ENCODE data around the gene GTF2A1L.

Gene GTF2A1L

GRCh38 chr2:48709096-48710034 lies 91.7 kb downstream of the GTF2A1L start:
- no peak for DNase-seq

- DNase-seq: no peak
Observed at GRCh38 chr2:48711343-48711742, 93.7 kb downstream of the GTF2A1L start.

DNA sequence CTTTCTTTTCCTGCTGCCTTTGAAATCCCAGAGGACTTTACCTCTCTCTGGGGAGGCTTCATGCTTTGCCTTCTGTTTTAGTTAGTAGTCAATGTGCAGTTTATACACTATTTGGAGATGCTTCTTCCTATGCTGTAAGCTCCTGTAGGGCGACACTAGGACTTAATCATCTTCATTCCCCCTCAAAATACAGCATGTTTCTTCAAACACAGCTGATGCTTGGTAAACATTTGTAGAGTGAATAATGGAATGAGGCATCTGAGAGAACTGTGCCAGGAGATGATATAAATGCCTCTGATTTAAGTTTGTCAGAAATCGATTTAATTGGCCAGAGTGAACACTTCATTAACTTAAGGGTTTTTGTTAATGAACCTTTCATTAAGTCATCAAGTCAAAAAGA lies 94.5 kb downstream of the GTF2A1L start:
- DNase-seq: no peak

DNA sequence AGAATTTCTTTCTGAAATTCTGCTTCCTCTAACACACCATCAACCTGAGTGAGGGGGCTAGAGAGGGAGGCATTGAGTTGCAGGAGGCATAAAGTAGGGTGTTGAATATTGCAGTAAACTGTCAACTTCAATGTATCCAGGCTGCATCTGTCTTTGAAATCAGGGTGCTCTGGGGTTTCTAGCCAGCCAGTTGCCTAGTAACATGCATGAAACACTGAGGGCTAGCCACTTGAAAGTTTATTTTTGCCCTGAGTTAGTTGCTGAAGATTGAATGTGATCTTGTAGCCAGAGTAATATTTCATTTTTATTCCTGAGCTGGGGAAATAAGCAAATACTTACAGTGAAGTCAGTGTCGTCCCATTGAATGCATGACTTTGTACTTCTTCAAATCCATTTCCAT lies 96.0 kb downstream of the GTF2A1L start:
- no peak for DNase-seq

DNA sequence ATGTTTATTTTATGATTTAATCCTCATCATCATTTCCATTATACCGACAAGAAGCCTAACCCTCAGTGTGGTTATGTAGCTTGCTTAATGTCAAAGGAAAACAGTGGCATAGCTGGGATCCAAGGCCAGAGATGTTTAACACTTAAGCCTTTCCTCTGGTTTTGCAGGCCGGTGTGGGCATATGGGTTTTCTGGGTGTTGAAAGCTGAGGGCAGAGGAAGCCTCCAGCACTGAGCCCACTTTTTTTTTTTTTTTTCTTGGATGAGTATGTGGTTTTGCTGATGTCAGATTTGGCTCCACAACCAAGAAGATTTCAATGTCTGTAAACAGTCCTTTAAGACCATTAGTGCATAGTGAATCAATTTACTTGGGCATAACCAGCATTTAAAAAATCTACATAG lies 96.6 kb downstream of the GTF2A1L start:
- no peak for DNase-seq

DNA sequence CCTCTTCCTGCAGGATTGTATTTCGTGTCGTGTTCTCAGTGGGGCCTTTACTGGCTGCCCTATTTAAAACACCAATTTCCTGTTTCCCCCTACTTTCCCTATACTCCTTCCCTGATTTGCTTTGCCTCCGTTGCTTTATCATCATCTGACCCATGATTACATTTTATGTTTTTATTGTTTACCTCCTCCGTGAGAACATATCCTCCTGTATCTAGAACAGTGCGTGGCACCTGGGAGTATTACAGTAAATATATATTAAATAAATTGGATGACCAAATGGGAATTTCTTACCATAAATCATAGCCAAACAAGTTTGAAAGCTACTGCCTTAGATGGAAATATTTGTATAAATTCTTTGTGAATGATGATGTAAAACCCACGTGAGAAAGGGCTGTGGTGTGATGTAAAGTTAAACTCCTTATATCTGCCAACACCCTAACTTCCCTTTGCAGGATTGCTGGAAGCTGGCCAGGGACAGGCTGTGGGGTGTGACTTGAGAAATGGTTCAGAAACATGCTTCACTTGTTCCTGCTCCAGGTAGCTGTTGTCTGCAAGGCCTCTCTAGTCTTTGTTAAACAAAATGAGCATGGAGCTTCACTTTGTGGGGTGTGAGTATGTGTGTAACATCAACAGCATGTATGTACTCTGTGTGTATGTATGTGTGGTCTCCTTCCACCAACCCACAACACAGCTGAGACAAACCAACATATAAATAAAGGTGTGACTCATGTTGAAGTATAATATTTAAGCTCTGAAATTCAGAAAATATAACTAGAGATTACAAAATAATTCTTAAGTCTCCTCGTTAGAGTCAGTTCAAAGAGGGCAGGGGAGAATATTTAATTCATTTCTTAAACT lies 97.6 kb downstream of the GTF2A1L start:
- DNase-seq: peak; percentile 39

DNA sequence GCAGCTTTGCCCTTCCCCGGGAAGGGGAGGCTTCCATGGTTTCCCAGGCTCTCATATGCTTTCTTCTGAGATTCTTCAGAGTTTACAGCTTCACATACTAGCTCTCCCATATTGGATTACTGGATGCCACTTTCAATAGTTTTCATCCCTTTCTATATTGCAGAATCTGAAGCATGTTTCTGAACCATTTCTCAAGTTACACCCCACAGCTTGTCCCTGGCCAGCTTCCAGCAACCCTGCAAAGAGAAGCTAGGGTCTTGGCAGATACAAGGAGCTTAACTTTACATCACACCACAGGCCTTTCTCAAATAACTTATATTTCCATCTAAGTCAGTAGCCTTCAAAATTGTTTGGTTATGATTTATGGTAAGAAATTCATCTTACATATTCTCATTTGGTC lies 98.3 kb downstream of the GTF2A1L start:
- DNase-seq: no peak

DNA sequence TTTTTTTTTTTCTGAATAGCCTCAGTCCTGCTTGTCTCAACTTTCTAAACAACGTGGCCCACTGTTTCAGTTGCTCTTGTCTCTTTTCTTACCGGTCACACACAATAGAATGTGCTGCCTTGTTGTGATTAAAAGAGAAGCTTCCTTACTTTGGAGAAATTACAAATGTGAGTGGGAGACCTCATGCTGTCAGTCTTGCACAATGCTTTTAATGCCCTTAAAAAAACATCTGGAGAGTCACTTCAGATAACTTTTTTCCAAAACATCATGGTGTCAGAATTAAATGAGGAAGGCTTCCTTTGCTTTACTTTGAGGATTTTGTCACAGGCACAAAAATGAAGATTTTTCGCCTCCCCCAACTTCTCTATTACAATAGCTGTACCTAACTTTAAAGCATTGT lies 100.2 kb downstream of the GTF2A1L start:
- no peak for DNase-seq

GRCh38 chr2:48719480-48720177 lies 102.0 kb downstream of the GTF2A1L start:
- DNase-seq: no peak

- no peak for DNase-seq
Observed at GRCh38 chr2:48721158-48721557, 103.5 kb downstream of the GTF2A1L start.

DNA sequence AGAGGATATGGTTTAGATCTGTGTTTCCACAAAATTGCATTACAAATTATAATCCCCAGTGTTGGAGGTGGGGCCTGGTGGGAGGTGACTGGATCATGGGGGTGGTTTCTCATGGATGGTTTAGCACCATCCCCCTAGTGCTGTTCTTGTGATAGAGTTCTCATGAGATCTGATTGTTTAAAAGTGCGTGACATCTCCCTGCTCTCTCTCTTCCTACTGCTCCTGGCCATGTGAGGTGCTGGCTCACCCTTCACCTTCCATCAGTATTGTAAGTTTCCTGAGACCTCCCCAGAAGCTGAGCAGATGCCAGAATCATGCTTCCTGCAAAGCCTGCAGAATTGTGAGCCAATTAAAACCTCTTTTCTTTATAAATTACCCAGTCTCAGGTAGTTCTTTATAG lies 104.7 kb downstream of the GTF2A1L start:
- DNase-seq: no peak

DNA sequence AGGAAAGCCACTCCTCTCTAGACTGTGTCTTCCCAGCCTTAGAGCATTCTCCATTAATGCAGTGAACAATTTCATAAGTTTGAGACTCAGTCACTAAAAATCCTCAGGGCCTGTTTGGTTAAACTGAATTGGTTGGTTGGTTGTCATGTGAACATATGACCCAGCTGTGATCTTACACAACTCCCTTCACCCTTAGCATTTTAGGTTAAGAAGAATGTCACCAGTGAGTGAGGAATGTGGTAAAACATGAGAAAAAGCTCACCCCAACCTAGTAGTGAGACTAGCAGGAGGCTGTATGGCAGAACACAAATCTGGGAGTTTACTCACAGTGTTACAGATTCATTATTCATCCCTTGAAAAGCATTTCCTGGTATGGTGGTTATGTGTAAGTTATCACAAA lies 105.5 kb downstream of the GTF2A1L start:
- DNase-seq: no peak

DNA sequence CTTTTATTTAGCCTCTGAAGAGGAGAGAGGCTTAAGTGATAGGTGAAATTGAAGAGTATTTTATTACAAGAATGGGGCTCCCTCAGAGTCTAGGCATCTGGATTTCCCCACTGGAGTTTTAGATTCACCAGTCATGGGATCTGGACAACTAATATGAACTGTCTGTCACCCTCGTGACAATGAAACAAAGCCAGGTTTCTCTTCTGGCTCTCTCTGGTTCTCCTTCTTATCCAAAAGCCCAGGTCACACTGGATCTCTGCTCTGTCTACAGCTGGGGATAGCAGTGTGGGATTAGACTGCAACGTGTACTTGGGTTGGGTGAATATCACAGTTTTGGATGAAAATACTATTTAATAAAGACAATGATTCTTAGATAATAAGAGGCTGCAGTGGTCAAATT lies 106.6 kb downstream of the GTF2A1L start:
- no peak for DNase-seq

DNA sequence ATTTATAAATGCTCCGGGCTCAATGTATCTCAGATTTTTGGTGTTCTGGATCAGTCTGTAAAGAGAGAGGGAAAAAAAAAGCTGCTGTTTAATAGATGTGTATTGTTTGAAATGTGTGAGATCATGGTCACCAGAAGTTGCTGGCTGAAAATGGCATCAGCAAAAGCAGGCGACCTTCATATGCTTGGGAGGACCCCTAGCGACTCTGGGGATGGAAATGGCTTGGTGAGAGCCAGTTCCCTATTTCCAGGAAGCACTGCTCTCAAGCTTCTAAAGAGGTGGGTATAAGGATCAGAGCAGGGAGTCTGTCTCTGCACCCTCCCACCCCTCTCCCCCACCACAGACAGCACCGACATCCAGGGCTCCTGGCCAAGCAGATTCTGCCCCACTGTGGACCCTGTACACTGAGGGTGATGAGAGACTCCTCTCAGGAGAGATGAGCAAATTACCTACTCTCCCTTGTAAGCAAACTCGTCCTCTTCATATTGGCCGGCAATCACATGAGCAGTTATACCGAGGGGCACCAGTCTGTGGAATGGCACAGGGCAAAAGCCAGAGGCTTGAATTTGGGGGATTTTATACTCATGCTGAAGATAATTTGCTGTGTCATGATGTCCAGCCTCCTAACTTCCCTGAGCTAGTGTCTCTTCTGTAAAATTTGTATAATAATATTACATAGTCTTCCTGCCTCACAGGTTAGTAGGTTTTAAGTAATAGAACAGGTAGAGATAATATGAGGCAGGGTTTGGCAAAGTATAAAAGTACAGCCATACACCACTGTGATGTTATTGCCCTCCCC lies 108.2 kb downstream of the GTF2A1L start:
- no peak for DNase-seq

DNA sequence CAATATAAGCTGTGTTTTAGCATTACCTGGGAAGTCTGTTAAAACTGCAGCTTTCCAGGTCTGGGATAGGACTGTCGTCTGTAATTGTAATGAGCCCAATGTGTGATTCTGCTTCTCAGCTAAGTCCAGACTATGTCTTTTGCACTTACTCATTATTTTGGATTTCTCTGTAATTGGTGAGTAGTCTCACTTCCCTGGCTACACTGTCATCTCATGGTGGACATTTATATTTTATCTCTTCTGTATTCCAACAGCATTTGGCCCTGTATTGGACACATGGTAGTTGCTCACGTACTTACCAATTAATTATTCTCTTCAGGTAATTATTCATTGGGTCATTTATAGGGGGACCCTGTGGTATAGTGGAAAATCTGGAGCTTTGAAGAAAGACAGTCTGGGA lies 109.9 kb downstream of the GTF2A1L start:
- DNase-seq: peak; percentile 38

GRCh38 chr2:48728295-48728694 lies 110.6 kb downstream of the GTF2A1L start:
- no peak for DNase-seq

- no peak for DNase-seq
Observed at GRCh38 chr2:48728840-48729239, 111.2 kb downstream of the GTF2A1L start.

All from kidney glomerular epithelial cell (primary cell).